ENCODE results near the gene EDNRA.

The EDNRA gene

GRCh38 chr4:147578593-147578992, 97.7 kb downstream of the EDNRA start:
- Mint-ChIP-seq H3K4me3 (no peak overlapping the region), H3K4me1 (ENCODE audit: low read depth) (peaks cover 2% of the 10 kb centered on the region), H3K27me3 (ENCODE audit: low read depth) (peaks cover 6% of the 10 kb centered on the region), H3K9me3 (no peaks in the 10 kb centered on the region), H3K36me3 (ENCODE audit: low read depth) (no peaks in the 10 kb centered on the region), H3K27ac (no peak overlapping the region)
- DNase-seq (ENCODE audit: low spot score): no peak

GRCh38 chr4:147580396-147580795, 99.5 kb downstream of the EDNRA start:
- Mint-ChIP-seq H3K4me1 (ENCODE audit: low read depth) (peaks cover 2% of the 10 kb centered on the region), H3K36me3 (ENCODE audit: low read depth) (no peaks in the 10 kb centered on the region), H3K4me3 (no peak overlapping the region), H3K9me3 (no peaks in the 10 kb centered on the region), H3K27ac (no peak overlapping the region), H3K27me3 (ENCODE audit: low read depth) (peaks cover 11% of the 10 kb centered on the region)
- DNase-seq (ENCODE audit: low spot score): no peak

GRCh38 chr4:147581606-147582350, 100.9 kb downstream of the EDNRA start:
- Mint-ChIP-seq H3K27ac (no peak overlapping the region), H3K9me3 (no peaks in the 10 kb centered on the region), H3K4me1 (ENCODE audit: low read depth) (no peaks in the 10 kb centered on the region), H3K4me3 (no peak overlapping the region), H3K27me3 (ENCODE audit: low read depth) (peaks cover 12% of the 10 kb centered on the region), H3K36me3 (ENCODE audit: low read depth) (no peaks in the 10 kb centered on the region)
- no peak for DNase-seq (ENCODE audit: low spot score)

GRCh38 chr4:147582386-147583060, 101.6 kb downstream of the EDNRA start:
- no peaks in the 10 kb centered on the region for H3K9me3 Mint-ChIP-seq
- H3K27me3 Mint-ChIP-seq (ENCODE audit: low read depth): peaks cover 12% of the 10 kb centered on the region
- no peak for DNase-seq (ENCODE audit: low spot score)
- H3K27ac Mint-ChIP-seq: no peak overlapping the region
- H3K4me3 Mint-ChIP-seq: no peak overlapping the region
- no peaks in the 10 kb centered on the region for H3K4me1 Mint-ChIP-seq (ENCODE audit: low read depth)
- H3K36me3 Mint-ChIP-seq (ENCODE audit: low read depth): no peaks in the 10 kb centered on the region

- peaks cover 12% of the 10 kb centered on the region for H3K27me3 Mint-ChIP-seq (ENCODE audit: low read depth)
- no peak overlapping the region for H3K4me3 Mint-ChIP-seq
- H3K9me3 Mint-ChIP-seq: no peaks in the 10 kb centered on the region
- DNase-seq (ENCODE audit: low spot score): no peak
- H3K36me3 Mint-ChIP-seq (ENCODE audit: low read depth): no peaks in the 10 kb centered on the region
- H3K27ac Mint-ChIP-seq: no peak overlapping the region
- no peaks in the 10 kb centered on the region for H3K4me1 Mint-ChIP-seq (ENCODE audit: low read depth)
Observed at GRCh38 chr4:147583876-147584275, 103.0 kb downstream of the EDNRA start.

- no peaks in the 10 kb centered on the region for H3K9me3 Mint-ChIP-seq
- peaks cover 16% of the 10 kb centered on the region for H3K27me3 Mint-ChIP-seq (ENCODE audit: low read depth)
- H3K4me1 Mint-ChIP-seq (ENCODE audit: low read depth): peaks cover 2% of the 10 kb centered on the region
- H3K27ac Mint-ChIP-seq: no peak overlapping the region
- no peaks in the 10 kb centered on the region for H3K36me3 Mint-ChIP-seq (ENCODE audit: low read depth)
- H3K4me3 Mint-ChIP-seq: no peak overlapping the region
- DNase-seq (ENCODE audit: low spot score): no peak
Observed at GRCh38 chr4:147586032-147586431, 105.1 kb downstream of the EDNRA start.

GRCh38 chr4:147586637-147587036, 105.7 kb downstream of the EDNRA start:
- no peak for DNase-seq (ENCODE audit: low spot score)
- no peak overlapping the region for H3K4me3 Mint-ChIP-seq
- H3K27ac Mint-ChIP-seq: no peak overlapping the region
- no peaks in the 10 kb centered on the region for H3K9me3 Mint-ChIP-seq
- peaks cover 2% of the 10 kb centered on the region for H3K4me1 Mint-ChIP-seq (ENCODE audit: low read depth)
- H3K27me3 Mint-ChIP-seq (ENCODE audit: low read depth): peaks cover 16% of the 10 kb centered on the region
- H3K36me3 Mint-ChIP-seq (ENCODE audit: low read depth): no peaks in the 10 kb centered on the region

- peaks cover 2% of the 10 kb centered on the region for H3K4me1 Mint-ChIP-seq (ENCODE audit: low read depth)
- no peak overlapping the region for H3K4me3 Mint-ChIP-seq
- peaks cover 13% of the 10 kb centered on the region for H3K27me3 Mint-ChIP-seq (ENCODE audit: low read depth)
Observed at GRCh38 chr4:147587041-147587440, 106.1 kb downstream of the EDNRA start.

GRCh38 chr4:147589586-147589985, 108.7 kb downstream of the EDNRA start:
- no peak for DNase-seq (ENCODE audit: low spot score)
- Mint-ChIP-seq H3K36me3 (ENCODE audit: low read depth) (no peaks in the 10 kb centered on the region), H3K9me3 (no peaks in the 10 kb centered on the region), H3K27me3 (ENCODE audit: low read depth) (peaks cover 8% of the 10 kb centered on the region), H3K27ac (no peak overlapping the region), H3K4me3 (no peak overlapping the region), H3K4me1 (ENCODE audit: low read depth) (peaks cover 2% of the 10 kb centered on the region)

More at GRCh38 chr4:147587041-147587440, 106.1 kb downstream of the EDNRA start:
- DNase-seq (ENCODE audit: low spot score): no peak
- Mint-ChIP-seq H3K9me3 (no peaks in the 10 kb centered on the region), H3K27ac (no peak overlapping the region), H3K36me3 (ENCODE audit: low read depth) (no peaks in the 10 kb centered on the region)

GRCh38 chr4:147590249-147590920, 109.5 kb downstream of the EDNRA start:
- DNase-seq (ENCODE audit: low spot score): no peak
- Mint-ChIP-seq H3K36me3 (ENCODE audit: low read depth) (no peaks in the 10 kb centered on the region), H3K9me3 (no peaks in the 10 kb centered on the region)

GRCh38 chr4:147591106-147591505, 110.2 kb downstream of the EDNRA start:
- no peak for DNase-seq (ENCODE audit: low spot score)
- H3K36me3 Mint-ChIP-seq (ENCODE audit: low read depth): no peaks in the 10 kb centered on the region
- H3K9me3 Mint-ChIP-seq: no peaks in the 10 kb centered on the region
- H3K4me3 Mint-ChIP-seq: no peak overlapping the region
- H3K4me1 Mint-ChIP-seq (ENCODE audit: low read depth): peaks cover 2% of the 10 kb centered on the region
- H3K27me3 Mint-ChIP-seq (ENCODE audit: low read depth): peaks cover 3% of the 10 kb centered on the region
- H3K27ac Mint-ChIP-seq: no peak overlapping the region

More at GRCh38 chr4:147590249-147590920, 109.5 kb downstream of the EDNRA start:
- Mint-ChIP-seq H3K4me3 (no peak overlapping the region), H3K27ac (no peak overlapping the region), H3K27me3 (ENCODE audit: low read depth) (peaks cover 5% of the 10 kb centered on the region), H3K4me1 (ENCODE audit: low read depth) (peaks cover 2% of the 10 kb centered on the region)

GRCh38 chr4:147594107-147594506, 113.2 kb downstream of the EDNRA start:
- H3K4me1 Mint-ChIP-seq (ENCODE audit: low read depth): peaks cover 2% of the 10 kb centered on the region
- H3K27me3 Mint-ChIP-seq (ENCODE audit: low read depth): peaks cover 6% of the 10 kb centered on the region
- DNase-seq (ENCODE audit: low spot score): no peak
- no peak overlapping the region for H3K27ac Mint-ChIP-seq
- no peaks in the 10 kb centered on the region for H3K9me3 Mint-ChIP-seq
- no peaks in the 10 kb centered on the region for H3K36me3 Mint-ChIP-seq (ENCODE audit: low read depth)
- H3K4me3 Mint-ChIP-seq: no peak overlapping the region

All from T-helper 2 cell treated with Interferon-gamma antibody and Interleukin-4, amounts not matched to agents 5 μg/mL and 100 μg/mL, for 36 hours (primary cell).